Measurements from ENCODE around the gene ELL3.
"Not testable (repeated sequence)": the region's sequence is repeated elsewhere in the genome, so short reads cannot be mapped to it uniquely, and the experiment has no call there.

The ELL3 gene

DNA sequence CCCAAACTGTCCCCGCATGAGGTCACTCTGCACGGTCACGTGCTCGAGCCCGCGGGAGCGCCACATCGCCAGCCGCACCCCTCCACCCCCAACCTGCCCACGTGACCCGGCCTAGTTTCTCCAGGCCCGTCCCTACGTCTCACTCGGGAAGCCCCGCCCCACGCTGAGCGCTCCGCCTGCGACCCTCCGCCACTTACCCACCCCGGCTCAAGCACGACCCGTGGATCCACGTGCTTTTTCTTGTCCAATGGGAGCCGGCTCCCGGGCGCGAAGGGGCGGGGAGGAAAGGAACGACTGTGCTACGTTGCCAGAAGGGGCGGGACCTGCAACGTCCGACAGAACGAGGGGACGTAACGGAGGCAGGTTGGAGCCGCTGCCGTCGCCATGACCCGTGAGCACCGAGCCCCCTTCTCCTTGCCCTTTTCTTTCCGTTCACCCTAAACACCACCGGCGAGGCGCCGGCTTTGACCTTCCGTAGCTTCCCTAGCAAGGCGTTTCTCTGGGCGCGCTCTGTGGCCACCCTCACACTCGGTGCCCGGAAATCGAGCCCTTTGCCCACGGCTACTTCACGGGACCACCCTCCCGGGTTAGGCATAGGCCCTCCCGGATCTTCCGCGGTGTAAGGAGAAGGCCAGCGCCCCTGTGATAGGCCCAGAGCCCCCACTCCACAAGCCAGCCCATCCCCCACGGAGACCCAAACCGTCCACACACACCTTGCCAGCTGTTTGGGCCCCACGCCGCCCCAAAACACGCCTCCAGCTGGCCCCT is 15.4 kb upstream of the ELL3 start, which contains the start of gene SERF2:
SERF2 (plus strand) TSS at position 328 of the 768 bp plus-strand sequence; CDS start at position 385, 57 bp downstream.
- peak; percentile 100 for DNase-seq (ENCODE audit: low read depth)

DNA sequence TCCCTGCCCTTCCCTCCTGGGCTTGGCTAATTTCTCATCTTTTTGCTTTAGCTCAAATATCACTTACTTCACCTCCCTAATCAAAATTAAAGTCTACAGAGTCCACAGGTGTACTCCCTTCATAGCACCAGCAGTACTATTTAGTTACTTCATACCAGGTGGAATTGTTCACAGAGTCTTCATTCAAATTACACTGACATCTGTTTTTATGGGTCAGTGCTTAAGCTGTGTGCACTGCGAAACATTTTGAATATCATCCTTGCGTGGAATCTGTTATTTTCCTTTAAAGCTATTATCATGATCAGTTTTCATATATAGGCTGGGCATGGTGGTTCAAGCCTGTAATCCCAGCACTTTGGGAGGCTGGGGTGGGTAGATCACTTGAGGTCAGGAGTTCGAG is 12.6 kb upstream of the ELL3 start:
- DNase-seq (ENCODE audit: low read depth), result no peak

DNA sequence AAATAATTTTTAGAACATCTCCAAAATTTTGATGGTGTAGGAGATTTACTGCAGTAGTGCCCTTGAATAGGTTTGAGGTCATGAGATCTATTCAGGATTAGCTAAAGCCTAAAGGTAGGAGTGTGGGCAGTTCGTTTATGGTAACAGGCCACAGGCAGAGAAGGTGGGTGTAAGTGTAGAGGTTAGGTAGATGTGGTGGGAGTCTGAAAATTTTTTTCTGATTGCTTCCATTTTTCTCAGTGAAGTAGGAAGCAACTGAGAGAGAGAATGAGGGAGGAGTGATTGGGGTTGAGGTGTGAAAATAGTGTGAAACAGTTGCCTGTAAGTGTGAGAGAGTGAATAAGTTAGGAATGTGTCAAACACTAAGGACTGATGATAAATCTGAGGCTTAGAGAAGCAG is 2.2 kb upstream of the ELL3 start:
- no peak for DNase-seq (ENCODE audit: low read depth)

DNA sequence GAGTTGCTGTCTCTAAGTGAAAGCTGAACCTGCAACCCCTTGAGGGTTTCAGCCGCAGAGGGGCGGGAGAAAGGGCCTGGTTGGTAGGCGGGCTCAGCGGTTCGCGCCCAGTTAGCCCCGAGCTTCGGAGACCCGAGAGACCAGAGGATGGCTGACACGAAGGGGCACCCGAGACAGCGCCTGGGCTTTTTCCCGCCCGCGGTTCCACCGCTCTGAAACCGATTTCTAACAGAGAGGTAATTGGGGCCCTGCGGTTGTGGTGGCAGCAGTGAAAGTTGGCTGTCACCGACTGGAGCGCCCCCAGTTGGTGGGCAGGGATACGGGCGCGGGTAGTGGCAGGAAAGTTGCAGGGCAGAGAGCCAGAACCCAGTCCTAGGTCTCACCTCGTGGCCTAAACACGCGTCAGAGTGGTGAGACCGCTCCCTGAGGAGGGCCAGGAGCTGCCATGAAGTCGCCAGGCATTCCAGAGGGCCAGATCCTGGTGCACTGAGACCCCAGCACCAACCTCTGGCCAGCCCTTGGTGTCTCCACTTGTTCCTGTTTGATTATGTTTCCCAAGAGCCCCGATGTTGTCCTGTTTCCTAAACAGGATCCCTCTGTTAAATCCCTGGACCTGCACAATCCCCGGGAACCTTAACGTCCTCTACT is 625 bp upstream of the ELL3 start:
- DNase-seq (ENCODE audit: low read depth), result peak; percentile 70

DNA sequence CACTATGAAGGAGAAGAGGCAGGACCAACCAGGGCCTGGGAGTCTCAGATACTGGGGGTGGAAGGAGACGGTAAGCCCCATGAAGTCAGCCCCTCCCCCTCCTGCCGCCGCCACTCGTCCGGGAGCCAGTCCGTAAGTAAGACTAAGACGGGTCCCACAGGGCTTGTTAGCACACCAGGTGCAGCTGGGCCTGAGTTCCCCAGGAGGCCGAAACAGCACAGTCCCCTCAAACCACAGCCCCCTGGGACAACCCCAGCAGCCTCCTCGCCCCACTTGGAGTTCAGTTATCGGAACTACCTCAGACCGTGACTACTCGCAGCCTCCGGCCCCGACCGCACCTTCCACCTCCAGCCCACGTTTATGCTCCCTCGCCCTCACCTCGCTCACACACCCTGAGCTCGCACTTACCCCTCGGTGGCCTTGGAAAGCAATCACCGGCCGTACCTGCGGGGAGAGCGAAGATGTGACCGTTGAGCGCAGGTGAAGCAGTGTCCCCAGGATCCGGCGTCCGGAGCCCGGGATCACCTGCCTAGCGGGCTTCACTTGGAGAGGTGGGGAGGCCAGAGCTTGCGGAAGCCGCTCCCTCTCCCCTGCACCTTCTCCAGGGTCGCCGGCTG is 557 bp downstream of the ELL3 start:
- DNase-seq (ENCODE audit: low read depth), result no peak

DNA sequence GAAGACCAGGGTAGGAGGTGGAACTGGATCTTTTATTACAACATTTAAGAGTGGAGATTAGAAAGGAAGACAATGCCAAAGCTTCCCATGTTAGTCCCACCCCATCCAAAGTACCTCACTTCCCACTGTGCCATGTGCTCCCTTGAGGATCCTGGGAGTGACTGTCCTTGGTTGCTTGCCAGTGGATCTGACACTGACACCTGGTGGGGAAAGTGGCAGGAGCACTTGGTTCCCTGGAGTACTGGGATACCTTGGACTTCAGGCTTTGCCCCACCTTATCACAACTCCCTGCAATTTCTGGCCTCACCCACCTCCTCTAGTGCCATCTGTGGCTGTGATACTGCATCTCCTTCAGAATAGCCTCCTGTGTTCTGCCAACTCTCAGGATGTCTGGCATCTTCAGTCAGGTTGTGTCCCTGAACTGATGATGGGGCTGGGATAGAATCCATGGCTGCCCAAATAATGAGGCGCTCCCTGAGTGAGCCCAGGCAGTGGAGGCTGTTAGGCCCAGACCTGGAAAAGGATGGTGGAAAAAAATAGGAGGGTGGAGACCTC is 1.3 kb downstream of the ELL3 start:
- DNase-seq (ENCODE audit: low read depth), result no peak

DNA sequence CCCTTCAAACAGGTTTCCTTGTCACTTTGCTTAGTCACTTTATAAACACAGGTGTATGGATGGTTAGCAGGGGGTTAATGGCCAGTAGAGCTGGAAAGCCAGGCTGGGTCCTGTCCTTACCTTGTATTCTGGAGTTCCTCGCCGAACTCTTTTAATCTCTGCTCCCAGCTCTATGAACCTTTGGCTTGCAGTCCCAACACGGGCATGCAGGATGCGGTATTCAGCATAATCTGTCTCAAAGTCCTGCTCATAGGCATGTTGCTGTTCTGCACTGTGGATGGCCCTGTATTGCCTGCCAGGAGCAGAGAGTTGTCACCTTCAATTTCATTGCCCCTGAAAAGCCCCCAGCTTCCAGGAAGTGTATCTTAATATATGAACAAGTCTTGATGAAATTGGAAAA is 2.7 kb downstream of the ELL3 start:
- DNase-seq (ENCODE audit: low read depth), result no peak

DNA sequence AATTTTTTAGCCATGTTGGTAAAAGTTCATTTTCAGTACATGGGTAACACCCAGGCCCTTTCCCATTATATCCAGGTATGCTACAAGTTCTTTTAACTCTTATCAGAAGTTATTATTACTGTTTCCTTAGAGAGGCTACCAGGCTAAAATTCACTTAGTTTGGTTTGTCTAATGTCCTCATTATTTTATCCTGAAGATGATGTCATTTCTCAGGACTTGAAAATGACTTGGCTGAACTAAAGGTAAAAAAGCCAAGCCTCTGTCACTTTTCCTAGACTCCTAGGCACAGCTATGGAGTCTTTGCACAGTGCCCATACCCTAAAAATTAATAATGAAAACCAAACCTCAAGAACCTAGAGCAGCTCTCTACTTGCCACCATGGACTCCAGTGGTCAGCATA is 4.1 kb downstream of the ELL3 start:
- DNase-seq (ENCODE audit: low read depth), result no peak

DNA sequence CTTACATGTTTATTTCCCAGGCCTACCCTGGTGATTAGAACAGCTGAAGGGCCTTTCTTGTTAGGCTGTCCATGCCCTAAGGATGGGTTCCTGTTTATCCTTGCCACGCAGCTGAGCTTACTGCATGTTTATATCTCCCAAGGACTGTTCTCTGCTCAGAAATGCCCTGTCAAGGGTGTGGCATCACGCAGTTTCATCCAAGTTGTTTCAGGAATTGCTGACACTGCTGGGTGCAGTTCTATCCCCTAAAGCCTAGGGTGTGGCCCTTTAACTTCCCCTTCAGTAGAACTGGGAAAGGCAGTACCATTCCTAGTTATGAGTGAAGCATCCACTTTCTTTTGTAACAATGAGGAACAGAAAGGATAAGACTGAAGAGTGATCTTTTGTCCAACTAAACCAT is 5.0 kb downstream of the ELL3 start:
- no peak for DNase-seq (ENCODE audit: low read depth)

DNA sequence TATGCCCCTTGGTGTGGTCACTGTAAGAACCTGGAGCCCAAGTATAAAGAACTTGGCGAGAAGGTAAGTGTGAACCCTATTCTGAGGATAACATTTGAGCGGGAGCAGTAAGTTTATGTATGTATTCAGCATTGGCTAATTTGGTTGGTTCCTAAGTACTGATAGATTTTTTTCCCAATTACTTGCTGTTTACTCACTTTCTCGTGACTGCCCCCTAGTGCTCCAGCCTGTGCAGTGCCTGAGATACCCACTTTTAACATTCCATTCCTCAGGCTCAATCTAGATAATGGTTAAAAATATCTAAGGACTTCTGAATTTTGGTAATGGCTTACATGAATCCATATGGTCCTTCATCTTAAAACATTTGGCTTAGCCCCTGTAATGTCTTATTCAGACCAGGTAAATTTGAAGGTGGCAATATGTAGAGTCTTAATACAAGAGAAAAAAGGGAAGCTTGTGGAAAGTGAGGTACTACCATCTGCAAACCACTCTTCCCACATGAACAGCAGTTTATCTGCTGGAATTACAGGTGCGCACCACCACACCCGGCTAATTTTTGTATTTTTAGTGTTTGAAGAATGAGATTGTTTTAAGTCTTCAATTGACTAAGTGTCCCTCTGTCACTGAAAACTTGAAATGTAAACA is 7.1 kb downstream of the ELL3 start:
- peak; percentile 54 for DNase-seq (ENCODE audit: low read depth)

DNA sequence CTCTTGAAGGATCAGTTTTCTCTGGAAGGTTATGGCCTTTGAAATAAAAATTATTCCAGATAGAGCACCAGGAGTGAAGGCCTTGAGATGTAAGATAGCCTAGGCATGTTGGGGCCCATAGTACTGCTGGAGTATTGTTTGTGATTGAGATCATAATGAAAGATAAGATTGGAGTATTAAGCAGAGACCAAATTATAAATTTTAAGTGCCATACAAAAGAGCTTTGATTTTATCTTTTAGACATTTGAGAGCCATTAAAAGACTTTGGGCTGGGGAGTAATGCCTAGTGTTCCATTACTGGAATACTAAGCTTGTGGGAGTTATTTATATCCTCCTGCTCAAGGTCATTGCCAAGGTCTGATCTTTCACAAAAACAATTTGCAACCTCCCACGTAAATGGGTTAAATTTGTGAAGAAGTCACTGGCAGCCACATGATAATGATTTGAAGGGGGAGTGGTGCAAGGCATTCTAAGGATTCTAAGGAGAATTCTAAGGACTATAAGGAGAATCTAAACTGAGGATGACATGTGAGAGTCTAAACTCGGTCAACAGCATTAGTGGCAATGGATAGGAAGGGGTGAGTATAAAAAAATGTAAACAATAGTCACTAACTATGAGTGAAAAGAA is 12.8 kb downstream of the ELL3 start:
- no peak for DNase-seq (ENCODE audit: low read depth)

DNA sequence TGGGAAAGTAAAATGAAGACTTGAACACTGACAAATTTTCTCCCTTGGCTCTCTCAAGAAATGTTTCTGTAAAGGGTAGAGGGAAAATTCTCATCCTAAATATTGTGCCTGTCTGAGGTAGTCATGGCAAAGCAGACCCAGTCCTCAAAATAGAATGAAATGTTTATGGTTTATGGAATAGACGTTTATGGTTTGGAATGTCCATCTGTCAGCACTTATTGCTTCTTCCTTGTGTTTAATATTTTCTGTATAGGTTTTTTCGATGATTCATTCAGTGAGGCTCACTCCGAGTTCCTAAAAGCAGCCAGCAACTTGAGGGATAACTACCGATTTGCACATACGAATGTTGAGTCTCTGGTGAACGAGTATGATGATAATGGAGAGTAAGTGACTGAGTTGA is 13.9 kb downstream of the ELL3 start:
- no peak for DNase-seq (ENCODE audit: low read depth)

DNA sequence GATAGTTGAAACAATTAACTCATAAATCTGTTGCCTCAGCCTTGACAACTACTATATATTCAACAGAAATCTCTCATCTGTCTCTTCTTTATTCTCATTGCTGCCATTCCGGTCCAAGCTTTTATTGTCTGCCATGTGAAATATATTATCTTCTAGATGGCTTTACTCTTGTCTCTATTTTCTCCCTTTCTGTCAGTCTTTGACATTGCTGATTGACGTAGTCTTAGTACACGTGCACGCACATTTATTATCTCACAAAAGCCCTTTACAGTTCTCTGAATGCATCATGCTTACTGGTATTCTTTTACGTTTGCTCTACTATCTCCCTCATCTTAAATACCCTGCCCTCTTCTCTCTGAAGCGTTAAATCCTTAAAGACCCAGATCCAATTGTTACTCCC is 24.9 kb downstream of the ELL3 start:
- no peak for DNase-seq (ENCODE audit: low read depth)

DNA sequence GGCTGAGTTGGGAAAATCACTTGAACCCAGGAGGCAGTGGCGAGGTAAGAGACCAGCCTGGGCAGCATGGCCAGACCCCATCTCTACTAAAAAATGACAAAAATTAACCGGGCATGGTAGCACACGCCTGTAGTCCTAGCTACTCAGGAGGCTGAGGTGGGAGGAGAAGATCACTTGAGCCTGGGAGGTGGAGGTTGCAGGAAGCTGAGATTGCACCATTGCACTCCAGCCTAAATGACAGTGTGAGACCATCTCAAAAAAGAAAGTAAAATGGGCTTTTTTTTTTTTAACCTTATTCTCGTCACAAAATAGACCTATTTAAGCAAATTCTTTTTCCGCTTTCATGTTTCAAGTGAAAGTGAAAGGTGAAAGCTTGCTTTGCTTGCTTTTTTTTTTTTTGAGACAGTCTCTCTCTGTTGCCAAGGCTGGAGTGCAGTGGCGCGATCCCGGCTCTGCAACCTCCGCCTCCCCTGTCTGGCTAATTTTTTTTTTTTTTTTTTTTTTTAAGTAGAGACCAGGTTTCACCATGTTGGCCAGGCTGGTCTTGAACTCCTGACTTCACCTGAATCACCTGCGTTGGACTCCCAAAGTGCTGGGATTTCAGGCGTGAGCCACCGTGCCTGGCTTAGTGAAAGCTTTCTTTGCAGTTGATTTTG is 26.9 kb downstream of the ELL3 start:
- DNase-seq (ENCODE audit: low read depth), result no peak

DNA sequence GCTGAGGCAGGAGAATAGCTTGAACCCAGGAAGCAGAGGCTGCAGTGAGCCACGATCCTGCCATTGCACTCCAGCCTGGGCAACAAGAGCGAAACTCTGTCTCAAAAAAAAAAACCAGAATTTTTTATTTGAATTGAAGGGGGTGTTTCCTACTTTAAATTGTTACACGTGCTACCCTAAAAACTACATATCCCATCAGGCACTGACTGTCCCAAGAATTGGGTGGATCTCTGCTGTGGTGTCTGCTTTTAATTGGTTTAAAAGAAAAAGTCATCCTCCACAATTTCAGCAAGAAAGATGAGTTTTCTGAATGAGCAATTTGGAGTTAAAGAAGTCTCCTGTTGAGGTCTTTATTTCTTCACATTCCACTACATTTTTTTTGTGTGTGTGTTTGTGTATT is 28.4 kb downstream of the ELL3 start:
- DNase-seq (ENCODE audit: low read depth), result peak; percentile 21

DNA sequence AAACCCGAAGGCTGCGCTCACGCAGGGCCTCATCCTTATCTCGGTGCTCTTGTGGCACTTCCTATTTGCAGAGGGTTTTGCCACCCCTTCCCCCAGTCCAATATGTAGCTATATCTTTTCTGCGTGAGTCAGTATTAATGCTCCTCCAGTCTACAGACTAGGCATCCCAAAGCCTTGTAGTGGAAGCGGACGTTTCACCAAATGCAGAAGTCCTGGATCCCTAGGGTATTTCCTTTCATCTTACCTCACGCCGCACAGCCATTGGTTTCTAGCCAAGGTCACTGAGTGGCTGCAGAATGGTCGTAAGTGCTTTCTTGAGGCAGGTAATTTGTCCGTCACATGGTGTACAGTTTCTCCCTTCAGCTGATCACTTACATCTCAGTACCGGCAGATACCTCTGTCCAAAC is 29.9 kb downstream of the ELL3 start:
- not testable (repeated sequence) for DNase-seq (ENCODE audit: low read depth)

DNA sequence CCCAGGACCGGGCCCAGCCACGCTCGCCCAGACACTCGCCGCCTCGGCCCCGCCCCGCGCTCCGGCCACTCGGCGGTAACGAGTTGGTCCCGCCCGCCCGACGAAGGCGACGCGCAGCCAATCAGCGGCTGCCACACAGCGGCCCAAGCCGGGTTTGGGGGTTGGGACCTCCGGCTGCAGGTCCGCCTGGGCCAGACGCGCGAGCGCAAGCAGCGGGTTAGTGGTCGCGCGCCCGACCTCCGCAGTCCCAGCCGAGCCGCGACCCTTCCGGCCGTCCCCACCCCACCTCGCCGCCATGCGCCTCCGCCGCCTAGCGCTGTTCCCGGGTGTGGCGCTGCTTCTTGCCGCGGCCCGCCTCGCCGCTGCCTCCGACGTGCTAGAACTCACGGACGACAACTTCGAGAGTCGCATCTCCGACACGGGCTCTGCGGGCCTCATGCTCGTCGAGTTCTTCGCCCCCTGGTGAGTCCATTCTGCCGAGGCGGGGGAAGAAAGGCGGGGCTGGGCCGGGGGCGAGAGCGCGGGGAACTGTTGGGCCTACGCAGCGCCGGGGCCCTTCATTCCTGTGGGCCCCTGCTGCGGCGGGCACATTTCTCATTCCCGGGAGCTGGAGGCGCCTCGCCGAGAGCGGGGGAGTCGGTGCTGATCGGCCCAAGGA is 30.4 kb downstream of the ELL3 start, which contains the start of gene PDIA3:
PDIA3 (plus strand) TSS at position 194 of the 658 bp plus-strand sequence; CDS start at position 296, 102 bp downstream.
- DNase-seq (ENCODE audit: low read depth), result peak; percentile 91

DNA sequence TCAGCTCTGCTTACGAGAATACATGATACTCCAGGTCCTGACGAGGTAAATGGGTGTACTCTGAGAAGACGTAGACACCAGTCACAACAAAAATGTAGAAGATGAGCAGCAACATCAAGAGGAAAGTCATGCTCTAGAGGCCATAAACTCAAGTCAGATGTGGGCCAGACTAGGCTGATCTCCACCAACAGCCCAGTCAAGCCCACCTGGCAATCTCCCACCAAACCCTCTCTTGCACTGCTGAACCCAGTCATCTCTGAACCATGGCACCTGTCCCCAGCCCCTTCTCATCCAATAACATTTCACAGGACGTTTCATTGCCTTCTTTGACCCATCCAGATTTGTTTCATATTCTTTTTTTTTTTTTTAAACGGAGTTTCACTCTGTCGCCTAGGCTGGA is 41.4 kb downstream of the ELL3 start:
- DNase-seq (ENCODE audit: low read depth), result no peak

DNA sequence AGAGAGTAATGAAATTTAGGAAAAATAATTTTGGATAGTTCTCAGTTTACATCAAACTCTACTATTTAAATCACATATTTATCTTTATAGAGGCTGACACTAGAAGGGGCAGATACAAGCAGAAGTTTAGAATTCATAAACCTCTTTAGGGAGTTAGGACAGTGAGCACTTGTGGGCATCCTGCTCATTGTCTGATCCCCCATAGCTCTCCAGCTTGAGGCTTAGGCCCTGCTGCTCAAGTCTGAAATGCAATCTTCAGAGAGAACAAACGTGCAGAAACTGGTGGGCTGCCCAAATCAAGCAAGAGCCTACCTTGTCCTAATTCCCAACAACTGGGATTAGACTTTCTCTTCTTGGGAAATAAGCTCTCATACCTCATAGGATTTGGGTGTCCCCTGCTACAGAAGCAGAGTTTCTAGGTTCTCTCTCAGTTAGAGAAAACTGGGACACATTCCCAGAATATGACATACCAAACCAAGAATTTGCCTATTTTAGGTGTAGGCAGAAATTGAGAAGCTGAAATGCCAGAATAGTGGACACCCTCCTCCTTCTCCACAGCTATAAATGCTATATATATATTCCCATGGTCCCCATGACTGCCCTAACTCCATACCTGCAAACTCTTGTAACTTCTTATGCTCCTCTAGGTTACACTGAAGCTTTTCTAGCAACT is 48.6 kb downstream of the ELL3 start:
- DNase-seq (ENCODE audit: low read depth), result peak; percentile 21

DNA sequence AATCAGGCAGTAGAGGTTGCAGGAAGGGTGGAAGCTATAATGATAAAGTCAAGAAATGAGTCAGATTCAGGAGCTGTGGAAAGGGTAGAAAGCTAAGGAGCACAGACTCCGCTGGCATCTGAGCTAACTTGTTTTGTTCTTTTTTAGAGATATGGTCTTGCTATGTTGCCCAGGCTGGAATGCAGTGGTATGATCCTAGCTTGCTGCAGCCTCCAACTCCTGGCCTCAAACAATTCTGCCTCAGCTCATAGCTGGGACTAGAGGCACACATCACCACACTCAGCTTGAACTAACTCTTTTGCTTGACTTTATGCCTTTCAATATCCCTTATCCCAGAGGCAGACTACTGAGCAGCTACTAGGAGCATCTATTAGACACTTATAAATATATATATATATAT is 50.5 kb downstream of the ELL3 start:
- DNase-seq (ENCODE audit: low read depth), result not testable (repeated sequence)

All from fibroblast of gingiva (primary cell).